ENCODE data around the gene CLCN7.

Gene CLCN7

GRCh38 chr16:1427473-1428461, 47.1 kb downstream of the CLCN7 start:
- DNase-seq: no peak

GRCh38 chr16:1426734-1427471, 47.9 kb downstream of the CLCN7 start:
- DNase-seq: no peak

- DNase-seq: no peak
Measured at GRCh38 chr16:1425616-1426370, 49.0 kb downstream of the CLCN7 start.

GRCh38 chr16:1424028-1424427, 50.8 kb downstream of the CLCN7 start:
- DNase-seq: no peak

- DNase-seq: no peak
Measured at GRCh38 chr16:1422076-1422475, 52.8 kb downstream of the CLCN7 start.

- no peak for DNase-seq
Measured at GRCh38 chr16:1420111-1420539, 54.7 kb downstream of the CLCN7 start.

GRCh38 chr16:1416521-1416941, 58.3 kb downstream of the CLCN7 start:
- no peak for DNase-seq

GRCh38 chr16:1414532-1415260, 60.1 kb downstream of the CLCN7 start, which contains the start of gene UNKL:
Gene UNKL (minus strand): TSS chr16:1414704. CDS start chr16:1414691, 13 bp downstream.
- peak; percentile 46 to 91 (median 78) for DNase-seq

GRCh38 chr16:1413684-1414531, 60.9 kb downstream of the CLCN7 start:
- DNase-seq: peak; percentile 29 to 65 (median 36)

- DNase-seq: no peak
Measured at GRCh38 chr16:1412847-1413246, 62.0 kb downstream of the CLCN7 start.

GRCh38 chr16:1408171-1408837, 66.5 kb downstream of the CLCN7 start:
- peak; percentile 91 to 96 (median 94) for DNase-seq

GRCh38 chr16:1407753-1408152, 67.1 kb downstream of the CLCN7 start:
- no peak for DNase-seq

GRCh38 chr16:1403733-1404132, 71.1 kb downstream of the CLCN7 start:
- DNase-seq: no peak

GRCh38 chr16:1403036-1403435, 71.8 kb downstream of the CLCN7 start:
- no peak for DNase-seq

GRCh38 chr16:1401758-1402154, 73.1 kb downstream of the CLCN7 start:
- DNase-seq: no peak

- DNase-seq: no peak
Measured at GRCh38 chr16:1401061-1401757, 73.6 kb downstream of the CLCN7 start.

- DNase-seq: no peak
Measured at GRCh38 chr16:1398826-1399581, 75.8 kb downstream of the CLCN7 start.

- DNase-seq: no peak
Measured at GRCh38 chr16:1398351-1398750, 76.5 kb downstream of the CLCN7 start.

GRCh38 chr16:1397779-1398178, 77.0 kb downstream of the CLCN7 start:
- DNase-seq: no peak

All from activated naive CD4-positive, alpha-beta T cell (primary cell).